Peyer's patch (tissue), 4 donors: ENCODE data around the gene RASGRP2.
A peak's percentile ranks its signal among the peaks of the same experiment; 100 is the strongest.

Source experiments
- CTCF ChIP-seq, 6 experiments: fragments of 450-650 bp in 4 of 6; fragments of 200-600 bp in 2 of 6; sonication (generic) in 1 of 6; IDR thresholded peaks; one replicate each; pipeline ENCODE4 v1.5.1; 2017 to 2019; ENCODE audit warnings: antibody characterized with exemption in 6 of 6, mild to moderate bottlenecking in 3 of 6, moderate library complexity in 1 of 6
- POLR2A ChIP-seq, 2 donors: fragments of 450-650 bp; IDR thresholded peaks; one replicate each; pipeline ENCODE4 v1.5.1; 2017; ENCODE audit warnings: antibody characterized with exemption in 2 of 2, mild to moderate bottlenecking in 2 of 2, moderate library complexity in 2 of 2

DNA sequence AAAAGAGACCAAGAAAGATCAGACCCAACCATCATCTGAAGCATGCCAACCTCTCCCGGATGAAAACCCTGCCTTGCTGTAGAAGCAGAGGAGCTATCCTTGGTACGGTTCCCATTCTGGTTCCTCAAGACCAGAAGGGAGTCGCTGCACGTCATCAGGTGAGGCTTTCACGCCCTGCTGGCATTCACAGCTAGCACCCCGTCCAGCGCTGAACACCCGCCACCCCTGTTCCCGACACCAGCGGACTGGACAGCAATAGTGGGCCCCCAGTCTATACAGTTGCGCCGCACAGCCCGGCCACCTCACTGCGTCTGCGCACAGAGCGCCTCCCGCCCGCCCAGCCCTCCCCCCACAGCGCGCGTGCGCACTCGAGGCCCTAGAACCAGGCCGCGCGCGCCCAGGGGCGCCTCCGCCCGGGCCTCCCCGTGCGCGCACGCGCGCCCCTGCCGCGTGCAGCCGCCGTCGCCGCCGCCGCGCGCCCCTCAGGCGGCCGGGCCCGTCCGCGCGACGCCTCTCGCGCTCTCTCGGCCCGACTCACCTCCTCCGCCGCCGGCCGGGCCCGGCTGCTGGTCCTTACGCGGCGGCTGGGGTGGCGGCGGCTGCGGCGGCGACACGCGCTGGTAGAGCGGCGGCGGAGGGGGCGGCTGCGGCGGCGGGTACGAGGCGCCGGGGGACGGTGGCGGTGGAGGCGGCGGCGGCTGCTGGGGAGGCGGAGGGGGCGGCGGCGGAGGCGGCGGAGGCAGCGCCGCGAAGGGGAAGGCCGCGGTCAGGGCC lies 33.7 kb upstream of the RASGRP2 start:
- TF ChIP-seq CTCF (IDR thresholded peaks at IDR 0.05) (no peak), POLR2A (IDR thresholded peaks at IDR 0.05) (peak in 1 of 2 donors; percentile 18)
